Gastrocnemius medialis (tissue), 4 donors: Measurements from ENCODE around the gene ADAMTS4. TPM values are rescaled to one million over a fixed set of nuclear protein-coding genes. Genes with fewer than 3 reads are reported as not detected.

Experiments used
- ATAC-seq, 2 donors: fragments of 150-250 bp; one replicate each; pipeline ENCODE4 v1.9.1; 2016
- DNase-seq, 2 donors: peaks; one replicate each; pipeline ENCODE4 v3.0.0-alpha.2; 2019
- H3K27ac ChIP-seq, 4 donors: fragments of 200-600 bp; sonication (generic); 1 replicate in 1 of 4; 2 replicates in 3 of 4; pipeline ENCODE4 v1.5.1; 2016 to 2018; ENCODE audit warnings: mild to moderate bottlenecking in 2 of 4, moderate library complexity in 1 of 4
- H3K27me3 ChIP-seq, 3 donors: fragments of 200-600 bp; sonication (generic) in 2 of 3; 1 replicate in 1 of 3; 2 replicates in 2 of 3; pipeline versions ENCODE4 v1.5.1 to v1.6.0; 2016 to 2019; ENCODE audit warnings: mild to moderate bottlenecking in 1 of 3, moderate library complexity in 1 of 3
- H3K36me3 ChIP-seq, 2 donors: fragments of 200-600 bp; sonication (generic) in 1 of 2; one replicate each; pipeline ENCODE4 v1.5.1; 2017 to 2018
- H3K4me1 ChIP-seq, 2 donors: fragments of 200-600 bp; sonication (generic) in 1 of 2; one replicate each; pipeline ENCODE4 v1.5.1; 2016 to 2017; ENCODE audit warnings: mild to moderate bottlenecking in 2 of 2
- H3K4me3 ChIP-seq, 4 donors: fragments of 200-600 bp; sonication (generic) in 3 of 4; 1 replicate in 1 of 4; 2 replicates in 3 of 4; pipeline ENCODE4 v1.5.1; 2016 to 2019; ENCODE audit warnings: mild to moderate bottlenecking in 2 of 4
- H3K9me3 ChIP-seq, 3 donors: fragments of 200-600 bp; sonication (generic) in 2 of 3; 1 replicate in 1 of 3; 2 replicates in 2 of 3; pipeline ENCODE4 v1.5.1; 2016 to 2019
- POLR2A ChIP-seq, 2 donors: fragments of 450-650 bp; IDR thresholded peaks; one replicate each; pipeline ENCODE4 v1.6.1; 2017; ENCODE audit warnings: antibody characterized with exemption in 2 of 2, mild to moderate bottlenecking in 2 of 2, moderate library complexity in 2 of 2
- in situ Hi-C, 4 donors: fragments of 200-750 bp; cut with MboI; loops; one replicate each; pipeline versions ENCODE4 v1.15.0 to v1.8.0; 2017; ENCODE audit warnings: low sequenced_read_pairs in 4 of 4
- intact Hi-C: fragments of 100-400 bp; cut with DNase I; formaldehyde crosslinking; loops from one replicate; pipeline ENCODE4 v1.15.1; 2023; ENCODE audit warnings: low total_unique reads
- total RNA-seq, 4 donors: library from RNA; depleted of rRNA; stranded (reverse); fragments of >200 nt; gene quantifications; one replicate each; pipeline versions ENCODE4 v1.1.0 to v1.2.3, GENCODE V29; 2016
- TF ChIP-seq, protein P1 (sequence below), 5 experiments: fragments of 450-650 bp in 3 of 5; fragments of 200-600 bp in 2 of 5; sonication (generic) in 2 of 5; IDR thresholded peaks in 4 of 5; conservative IDR thresholded peaks in 1 of 5; 1 replicate in 4 of 5; 2 replicates in 1 of 5; pipeline ENCODE4 v1.5.1; 2016 to 2019; ENCODE audit warnings: antibody characterized with exemption in 5 of 5, mild to moderate bottlenecking in 3 of 5, moderate library complexity in 3 of 5

The ADAMTS4 gene
- total RNA-seq, 4 donors from 2014 or later = 1.2 to 12.4 (median 5.2) TPM

DNA sequence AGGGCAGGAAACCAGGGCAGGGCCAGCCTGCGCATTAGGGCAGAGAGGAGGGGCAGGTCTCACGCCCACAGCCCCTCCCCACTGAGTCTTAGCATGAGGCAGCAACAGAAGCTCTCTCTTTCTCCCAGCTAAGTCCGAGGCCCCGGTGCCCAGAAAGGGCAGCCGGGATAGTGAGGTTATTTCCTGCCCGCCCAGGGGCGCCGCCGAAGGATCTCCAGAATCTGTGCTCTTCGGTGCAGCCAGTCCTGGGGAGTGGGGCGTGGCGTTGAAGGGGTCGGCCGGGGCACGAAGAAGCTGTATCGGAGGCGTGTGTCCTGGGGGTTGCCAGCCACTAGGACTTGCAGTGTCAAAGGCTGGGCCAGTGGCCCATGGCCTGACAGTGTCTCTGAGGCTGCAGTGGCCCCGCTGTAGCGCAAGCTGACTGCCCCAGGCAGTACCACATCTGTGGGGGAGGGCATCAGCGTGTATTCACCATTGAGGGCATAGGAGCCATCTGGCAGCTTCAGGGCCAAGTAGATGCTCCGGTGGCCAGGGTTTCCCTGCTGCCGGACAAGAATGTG is 7.8 kb downstream of the ADAMTS4 start:
- DNase-seq (no peak), ATAC-seq (no peak)
- Histone ChIP-seq H3K4me1 (peaks cover 8% of the 10 kb centered on the region in 2 donors), H3K4me3 (no peak overlapping the region), H3K9me3 (no peaks in the 10 kb centered on the region), H3K27me3 (no peaks in the 10 kb centered on the region), H3K36me3 (no peaks in the 10 kb centered on the region), H3K27ac (peak overlapping the region in 1 of 4 donors; percentile 23)
- in situ Hi-C loops (loop anchor here in 2 of 4 donors (10.0 to 25.0 kb wide), 2 partner anchors 194 to 571 kb away; partner anchors contain the start of gene ATF6 (in 1 of the 2)), intact Hi-C loops (no loop called here)
- no peak for TF ChIP-seq POLR2A (IDR thresholded peaks at IDR 0.05)
- TF ChIP-seq, protein P1, sequence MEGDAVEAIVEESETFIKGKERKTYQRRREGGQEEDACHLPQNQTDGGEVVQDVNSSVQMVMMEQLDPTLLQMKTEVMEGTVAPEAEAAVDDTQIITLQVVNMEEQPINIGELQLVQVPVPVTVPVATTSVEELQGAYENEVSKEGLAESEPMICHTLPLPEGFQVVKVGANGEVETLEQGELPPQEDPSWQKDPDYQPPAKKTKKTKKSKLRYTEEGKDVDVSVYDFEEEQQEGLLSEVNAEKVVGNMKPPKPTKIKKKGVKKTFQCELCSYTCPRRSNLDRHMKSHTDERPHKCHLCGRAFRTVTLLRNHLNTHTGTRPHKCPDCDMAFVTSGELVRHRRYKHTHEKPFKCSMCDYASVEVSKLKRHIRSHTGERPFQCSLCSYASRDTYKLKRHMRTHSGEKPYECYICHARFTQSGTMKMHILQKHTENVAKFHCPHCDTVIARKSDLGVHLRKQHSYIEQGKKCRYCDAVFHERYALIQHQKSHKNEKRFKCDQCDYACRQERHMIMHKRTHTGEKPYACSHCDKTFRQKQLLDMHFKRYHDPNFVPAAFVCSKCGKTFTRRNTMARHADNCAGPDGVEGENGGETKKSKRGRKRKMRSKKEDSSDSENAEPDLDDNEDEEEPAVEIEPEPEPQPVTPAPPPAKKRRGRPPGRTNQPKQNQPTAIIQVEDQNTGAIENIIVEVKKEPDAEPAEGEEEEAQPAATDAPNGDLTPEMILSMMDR (IDR thresholded peaks at IDR 0.05 in 4 of 5, conservative IDR thresholded peaks at IDR 0.05 in 1 of 5) = no peak

DNA sequence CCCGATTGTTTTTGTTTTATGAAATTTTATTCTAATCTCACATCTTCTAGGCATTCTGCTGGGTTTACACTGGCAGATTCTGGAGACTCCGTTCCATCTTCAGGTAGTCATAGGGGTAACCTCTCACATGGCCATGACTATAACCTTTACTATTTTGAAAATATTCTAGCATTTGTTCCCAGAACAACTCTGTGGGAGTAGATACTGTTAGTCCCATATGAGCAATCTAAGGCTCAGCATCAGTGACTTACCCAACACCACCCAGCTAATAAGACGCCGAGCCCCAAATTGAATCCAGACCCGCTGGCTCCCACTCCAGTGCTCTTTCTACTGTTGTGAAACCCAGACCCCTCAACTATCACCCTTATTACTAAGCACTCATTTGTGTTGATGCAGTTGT is 9.8 kb downstream of the ADAMTS4 start:
- Histone ChIP-seq H3K9me3 (no peaks in the 10 kb centered on the region), H3K27ac (no peak overlapping the region), H3K36me3 (no peaks in the 10 kb centered on the region), H3K27me3 (no peaks in the 10 kb centered on the region), H3K4me3 (no peak overlapping the region), H3K4me1 (peaks cover 21 to 24% of the 10 kb centered on the region in 2 donors)
- DNase-seq (no peak), ATAC-seq (no peak)
- TF ChIP-seq POLR2A (IDR thresholded peaks at IDR 0.05) = no peak
- TF ChIP-seq, protein P1 (IDR thresholded peaks at IDR 0.05 in 4 of 5, conservative IDR thresholded peaks at IDR 0.05 in 1 of 5) = no peak
- intact Hi-C loops = no loop called here
- in situ Hi-C loops = loop anchor here in 1 of 4 donors (25.0 kb wide), 1 partner anchor 573 kb away; the partner anchor contains the start of gene ATF6

GRCh38 chr1:161188381-161188780 is 10.5 kb downstream of the ADAMTS4 start:
- H3K36me3 ChIP-seq = no peaks in the 10 kb centered on the region
- ATAC-seq (no peak), DNase-seq (no peak)
- H3K9me3 ChIP-seq = no peaks in the 10 kb centered on the region
- H3K27me3 ChIP-seq = no peaks in the 10 kb centered on the region
- H3K4me3 ChIP-seq = no peak overlapping the region
- TF ChIP-seq, protein P1 (IDR thresholded peaks at IDR 0.05 in 4 of 5, conservative IDR thresholded peaks at IDR 0.05 in 1 of 5) = no peak
- no peak for TF ChIP-seq POLR2A (IDR thresholded peaks at IDR 0.05)
- peaks cover 21% of the 10 kb centered on the region in 2 donors for H3K4me1 ChIP-seq
- intact Hi-C loops = no loop called here
- no peak overlapping the region for H3K27ac ChIP-seq
- in situ Hi-C loops = loop anchor here in 1 of 4 donors (25.0 kb wide), 1 partner anchor 574 kb away; the partner anchor contains the start of gene ATF6

- no peak overlapping the region for H3K4me3 ChIP-seq
- in situ Hi-C loops = loop anchor here in 1 of 4 donors (25.0 kb wide), 1 partner anchor 575 kb away; the partner anchor contains the start of gene ATF6
- ATAC-seq (no peak), DNase-seq (no peak)
- TF ChIP-seq POLR2A (IDR thresholded peaks at IDR 0.05) = no peak
- TF ChIP-seq, protein P1 (IDR thresholded peaks at IDR 0.05 in 4 of 5, conservative IDR thresholded peaks at IDR 0.05 in 1 of 5) = no peak
- no peaks in the 10 kb centered on the region for H3K9me3 ChIP-seq
- H3K4me1 ChIP-seq = peaks cover 21% of the 10 kb centered on the region in 2 donors
- H3K36me3 ChIP-seq = no peaks in the 10 kb centered on the region
- no peaks in the 10 kb centered on the region for H3K27me3 ChIP-seq
- no peak overlapping the region for H3K27ac ChIP-seq
- intact Hi-C loops = no loop called here
Observed at GRCh38 chr1:161187311-161187710, 11.5 kb downstream of the ADAMTS4 start.
